GM13977 (cell line): ENCODE results near the gene DDX24.

ENCODE experiments used
- DNase-seq: peaks from one replicate; pipeline ENCODE4 v3.0.0; 2012; ENCODE audit warnings: low spot score
- in situ Hi-C: fragments of 300-500 bp; cut with MboI; formaldehyde crosslinking; loops from one replicate; pipeline ENCODE4 v1.12.0; 2022; ENCODE audit warnings: low sequenced_read_pairs, low pct_unique_long_range_greater_than_20kb, mixed read lengths, inconsistent platforms; ENCODE audit not compliant: unreplicated experiment
- TF ChIP-seq, protein P1 (sequence below): IDR thresholded peaks from 2 replicates; pipeline ENCODE4 v1.5.1; 2012; ENCODE audit warnings: mild to moderate bottlenecking, control low read depth; ENCODE audit not compliant: insufficient read depth; ENCODE audit errors: extremely low read depth, missing control alignments

Gene DDX24

DNA sequence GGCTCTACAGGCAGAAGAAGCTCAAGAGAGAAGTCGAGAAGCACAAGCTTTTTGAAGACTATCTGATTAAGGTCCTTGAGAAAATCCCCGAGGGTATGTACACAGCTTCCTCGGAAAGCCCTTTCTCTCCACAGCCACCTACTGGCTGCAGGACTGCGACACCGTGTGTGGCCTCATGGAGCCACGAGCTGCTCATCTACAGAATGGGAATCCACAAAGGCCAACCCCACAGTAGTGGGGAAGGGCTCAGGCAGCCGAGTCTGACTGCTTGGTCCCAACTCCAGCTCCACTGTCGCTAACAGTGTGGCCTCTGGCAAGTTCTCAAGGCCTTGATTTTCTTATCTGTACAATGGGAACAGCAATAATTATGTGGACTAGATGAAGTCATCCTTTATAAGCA lies 81.4 kb downstream of the DDX24 start:
- no peak for DNase-seq
- TF ChIP-seq, protein P1, sequence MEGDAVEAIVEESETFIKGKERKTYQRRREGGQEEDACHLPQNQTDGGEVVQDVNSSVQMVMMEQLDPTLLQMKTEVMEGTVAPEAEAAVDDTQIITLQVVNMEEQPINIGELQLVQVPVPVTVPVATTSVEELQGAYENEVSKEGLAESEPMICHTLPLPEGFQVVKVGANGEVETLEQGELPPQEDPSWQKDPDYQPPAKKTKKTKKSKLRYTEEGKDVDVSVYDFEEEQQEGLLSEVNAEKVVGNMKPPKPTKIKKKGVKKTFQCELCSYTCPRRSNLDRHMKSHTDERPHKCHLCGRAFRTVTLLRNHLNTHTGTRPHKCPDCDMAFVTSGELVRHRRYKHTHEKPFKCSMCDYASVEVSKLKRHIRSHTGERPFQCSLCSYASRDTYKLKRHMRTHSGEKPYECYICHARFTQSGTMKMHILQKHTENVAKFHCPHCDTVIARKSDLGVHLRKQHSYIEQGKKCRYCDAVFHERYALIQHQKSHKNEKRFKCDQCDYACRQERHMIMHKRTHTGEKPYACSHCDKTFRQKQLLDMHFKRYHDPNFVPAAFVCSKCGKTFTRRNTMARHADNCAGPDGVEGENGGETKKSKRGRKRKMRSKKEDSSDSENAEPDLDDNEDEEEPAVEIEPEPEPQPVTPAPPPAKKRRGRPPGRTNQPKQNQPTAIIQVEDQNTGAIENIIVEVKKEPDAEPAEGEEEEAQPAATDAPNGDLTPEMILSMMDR = peak; percentile 5
- in situ Hi-C loops = no loop called here

DNA sequence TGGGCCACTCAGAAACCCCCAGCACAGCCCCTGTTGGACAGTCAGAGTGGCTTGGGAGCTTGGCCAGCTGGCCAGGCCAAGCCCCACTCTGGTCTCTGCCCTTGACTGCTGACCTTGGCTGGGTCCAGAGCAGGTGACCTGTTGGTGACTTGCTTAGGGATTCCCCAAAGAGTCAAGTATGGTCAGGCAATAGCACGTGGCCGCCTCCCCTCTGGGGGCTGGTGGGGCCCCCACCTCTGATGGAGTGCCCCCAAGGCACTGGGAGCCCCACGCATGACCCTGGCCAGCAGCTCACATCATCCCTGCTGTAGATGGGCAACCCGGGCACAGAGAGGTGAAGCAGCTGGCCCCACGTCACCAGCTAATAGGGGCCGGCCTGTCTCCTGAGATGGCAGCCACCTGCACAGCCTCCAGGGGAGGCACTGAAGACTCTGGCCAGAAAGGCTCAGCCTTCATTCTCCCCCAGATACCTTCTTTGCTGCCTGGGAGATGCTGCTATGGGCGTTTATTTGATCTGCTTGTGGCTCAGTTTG lies 82.1 kb downstream of the DDX24 start:
- in situ Hi-C loops = no loop called here
- TF ChIP-seq, protein P1 = no peak
- DNase-seq = no peak
